ENCODE data around the gene MRPS9.

DNA sequence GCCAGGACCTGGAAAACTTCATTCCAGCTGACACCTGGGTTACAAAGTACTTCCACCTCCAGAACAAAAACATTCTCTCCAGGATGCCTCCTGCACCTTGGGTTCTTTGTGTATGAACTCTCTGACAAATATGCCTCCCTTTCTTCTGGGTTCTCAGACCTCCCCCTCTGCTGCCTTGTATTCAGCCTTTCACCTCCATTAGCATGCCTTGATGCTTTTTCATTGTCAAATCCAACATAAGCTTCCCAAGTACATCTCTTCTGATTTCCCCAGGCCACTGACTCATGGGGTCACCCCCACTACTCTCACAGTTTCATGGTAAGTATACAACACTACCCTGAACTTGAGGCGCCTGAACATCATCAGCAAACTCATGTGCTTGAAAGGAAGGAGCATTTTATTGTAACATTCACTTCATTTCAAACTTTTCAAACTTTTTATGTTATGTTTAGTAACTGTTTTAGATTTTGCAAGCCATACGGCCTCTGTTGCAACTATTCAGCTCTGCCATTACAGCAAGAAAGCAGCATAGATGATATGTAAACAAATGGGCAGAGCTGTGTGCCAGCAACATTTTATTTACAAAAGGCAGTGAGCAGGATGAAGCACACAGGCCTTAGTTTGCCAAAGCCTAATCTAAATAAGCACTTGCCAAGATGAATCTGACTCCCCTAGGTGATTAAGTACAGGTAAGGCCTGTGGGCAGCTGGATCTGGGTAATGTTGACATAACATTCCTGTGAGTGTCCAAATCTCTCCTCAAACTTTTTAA is 32.5 kb upstream of the MRPS9 start:
- TF ChIP-seq, protein P1, sequence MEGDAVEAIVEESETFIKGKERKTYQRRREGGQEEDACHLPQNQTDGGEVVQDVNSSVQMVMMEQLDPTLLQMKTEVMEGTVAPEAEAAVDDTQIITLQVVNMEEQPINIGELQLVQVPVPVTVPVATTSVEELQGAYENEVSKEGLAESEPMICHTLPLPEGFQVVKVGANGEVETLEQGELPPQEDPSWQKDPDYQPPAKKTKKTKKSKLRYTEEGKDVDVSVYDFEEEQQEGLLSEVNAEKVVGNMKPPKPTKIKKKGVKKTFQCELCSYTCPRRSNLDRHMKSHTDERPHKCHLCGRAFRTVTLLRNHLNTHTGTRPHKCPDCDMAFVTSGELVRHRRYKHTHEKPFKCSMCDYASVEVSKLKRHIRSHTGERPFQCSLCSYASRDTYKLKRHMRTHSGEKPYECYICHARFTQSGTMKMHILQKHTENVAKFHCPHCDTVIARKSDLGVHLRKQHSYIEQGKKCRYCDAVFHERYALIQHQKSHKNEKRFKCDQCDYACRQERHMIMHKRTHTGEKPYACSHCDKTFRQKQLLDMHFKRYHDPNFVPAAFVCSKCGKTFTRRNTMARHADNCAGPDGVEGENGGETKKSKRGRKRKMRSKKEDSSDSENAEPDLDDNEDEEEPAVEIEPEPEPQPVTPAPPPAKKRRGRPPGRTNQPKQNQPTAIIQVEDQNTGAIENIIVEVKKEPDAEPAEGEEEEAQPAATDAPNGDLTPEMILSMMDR (IDR thresholded peaks at IDR 0.05), result no peak
- TF ChIP-seq EP300 (IDR thresholded peaks at IDR 0.05) (no peak), POLR2A (IDR thresholded peaks at IDR 0.05) (no peak), POLR2AphosphoS5 (IDR thresholded peaks at IDR 0.05) (no peak)
